DOHH2 (cell line): ENCODE results near the gene TMEM109.

Experiments
- H3F3A ChIP-seq: fragments of 200-600 bp; sonication (generic), shearing (Covaris generic); 2 replicates; pipeline ENCODE4 v1.6.0; 2016; ENCODE audit warnings: antibody characterized with exemption, mild to moderate bottlenecking; ENCODE audit not compliant: control insufficient read depth, insufficient read depth
- H3K27ac ChIP-seq: fragments of 200-600 bp; sonication (generic); 2 replicates; pipeline ENCODE4 v1.5.1; 2014; ENCODE audit warnings: low read depth, mild to moderate bottlenecking, low read length, moderate library complexity
- H3K27me3 ChIP-seq: fragments of 200-600 bp; sonication (generic); 2 replicates; pipeline ENCODE4 v1.6.1; 2014; ENCODE audit warnings: mild to moderate bottlenecking, low read length, mixed read lengths; ENCODE audit not compliant: control insufficient read depth
- H3K36me3 ChIP-seq: fragments of 200-600 bp; sonication (generic); 2 replicates; pipeline ENCODE4 v1.6.1; 2014; ENCODE audit warnings: mild to moderate bottlenecking, low read length, moderate library complexity, mixed read lengths; ENCODE audit not compliant: control insufficient read depth
- H3K4me1 ChIP-seq: fragments of 200-600 bp; sonication (generic); 2 replicates; pipeline ENCODE4 v1.6.1; 2014; ENCODE audit warnings: mild to moderate bottlenecking, low read length, mixed read lengths; ENCODE audit not compliant: control insufficient read depth
- H3K4me2 ChIP-seq: fragments of 200-600 bp; sonication (generic); 2 replicates; pipeline ENCODE4 v1.6.0; 2014; ENCODE audit warnings: mild to moderate bottlenecking, low read length, moderate library complexity
- H3K4me3 ChIP-seq: fragments of 200-600 bp; sonication (generic); 2 replicates; pipeline ENCODE4 v1.5.1; 2014; ENCODE audit warnings: mild to moderate bottlenecking, low read length, mixed read lengths
- H3K79me2 ChIP-seq: fragments of 200-600 bp; sonication (generic); 2 replicates; pipeline ENCODE4 v1.6.1; 2014; ENCODE audit warnings: mild to moderate bottlenecking, low read length, mixed read lengths; ENCODE audit not compliant: control insufficient read depth
- H3K9me2 ChIP-seq: fragments of 200-600 bp; sonication (generic); replicated peaks from 2 replicates; pipeline ENCODE4 v1.6.1; 2014; ENCODE audit warnings: mild to moderate bottlenecking, low read length, mixed read lengths; ENCODE audit not compliant: control insufficient read depth
- H3K9me3 ChIP-seq: fragments of 200-600 bp; sonication (generic); 2 replicates; pipeline ENCODE4 v1.6.1; 2014; ENCODE audit warnings: antibody characterized with exemption, low read length, mixed read lengths; ENCODE audit not compliant: control insufficient read depth, insufficient read depth
- H4K20me1 ChIP-seq: fragments of 200-600 bp; sonication (generic); 2 replicates; pipeline ENCODE4 v1.6.0; 2014; ENCODE audit warnings: low read depth, mild to moderate bottlenecking, antibody characterized with exemption, low read length, moderate library complexity; ENCODE audit not compliant: control insufficient read depth, insufficient read depth
- EZH2phosphoT487 ChIP-seq: fragments of 200-600 bp; sonication (generic); IDR thresholded peaks from 2 replicates; pipeline ENCODE4 v1.6.1; 2017; ENCODE audit warnings: borderline replicate concordance, mild to moderate bottlenecking, antibody characterized with exemption, low read length, moderate library complexity, mixed read lengths
- TF ChIP-seq, protein P1 (sequence below): fragments of 200-600 bp; sonication (generic); IDR thresholded peaks from one replicate; pipeline ENCODE4 v1.5.1; 2014; ENCODE audit warnings: antibody characterized with exemption, mild to moderate bottlenecking, low read depth, low read length; ENCODE audit not compliant: poor library complexity, severe bottlenecking

TMEM109 gene

DNA sequence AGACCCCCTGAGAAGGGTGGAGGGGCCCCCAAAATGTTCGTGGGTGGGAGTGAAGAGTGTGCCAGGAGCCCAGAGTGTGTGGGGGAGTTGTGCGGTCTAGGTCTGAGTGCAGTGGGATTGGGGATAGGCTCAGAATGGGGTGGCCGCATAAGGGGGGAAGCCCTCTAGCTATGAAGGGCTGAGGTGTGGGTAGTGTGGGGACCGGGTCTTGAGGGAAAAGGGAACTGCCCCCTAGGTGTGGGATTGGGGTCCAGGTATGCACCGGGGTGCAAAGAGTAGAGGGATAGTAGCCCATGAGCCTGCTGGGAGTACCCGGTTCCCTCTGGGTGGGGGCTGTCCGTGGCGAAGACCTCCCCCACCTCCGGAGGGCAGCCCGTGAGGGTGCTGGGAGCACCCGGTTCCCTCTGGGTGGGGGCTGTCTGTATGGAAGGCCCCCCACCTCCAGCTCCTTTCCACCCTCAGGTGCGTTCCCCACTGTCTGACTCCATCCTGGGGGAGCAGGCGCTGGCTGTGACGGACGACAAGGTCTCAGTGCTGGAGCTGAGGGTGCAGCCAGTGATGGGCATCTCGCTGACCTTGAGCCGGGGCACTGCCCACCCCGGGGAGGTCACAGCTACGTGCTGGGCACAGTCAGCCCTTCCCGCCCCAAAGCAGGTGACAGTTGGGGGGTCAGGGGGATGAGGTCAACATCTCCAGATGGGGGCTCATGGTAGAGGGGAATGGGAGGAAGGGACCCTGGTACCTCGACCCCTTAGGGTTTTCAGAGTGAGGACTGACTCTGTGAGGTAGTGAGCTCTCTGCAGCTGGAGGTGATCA, 21.0 kb downstream of the TMEM109 start:
- TF ChIP-seq EZH2phosphoT487 = no peak
- TF ChIP-seq, protein P1, sequence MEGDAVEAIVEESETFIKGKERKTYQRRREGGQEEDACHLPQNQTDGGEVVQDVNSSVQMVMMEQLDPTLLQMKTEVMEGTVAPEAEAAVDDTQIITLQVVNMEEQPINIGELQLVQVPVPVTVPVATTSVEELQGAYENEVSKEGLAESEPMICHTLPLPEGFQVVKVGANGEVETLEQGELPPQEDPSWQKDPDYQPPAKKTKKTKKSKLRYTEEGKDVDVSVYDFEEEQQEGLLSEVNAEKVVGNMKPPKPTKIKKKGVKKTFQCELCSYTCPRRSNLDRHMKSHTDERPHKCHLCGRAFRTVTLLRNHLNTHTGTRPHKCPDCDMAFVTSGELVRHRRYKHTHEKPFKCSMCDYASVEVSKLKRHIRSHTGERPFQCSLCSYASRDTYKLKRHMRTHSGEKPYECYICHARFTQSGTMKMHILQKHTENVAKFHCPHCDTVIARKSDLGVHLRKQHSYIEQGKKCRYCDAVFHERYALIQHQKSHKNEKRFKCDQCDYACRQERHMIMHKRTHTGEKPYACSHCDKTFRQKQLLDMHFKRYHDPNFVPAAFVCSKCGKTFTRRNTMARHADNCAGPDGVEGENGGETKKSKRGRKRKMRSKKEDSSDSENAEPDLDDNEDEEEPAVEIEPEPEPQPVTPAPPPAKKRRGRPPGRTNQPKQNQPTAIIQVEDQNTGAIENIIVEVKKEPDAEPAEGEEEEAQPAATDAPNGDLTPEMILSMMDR = no peak
- Histone ChIP-seq H3K27ac (no peak overlapping the region), H3K9me3 (no peaks in the 10 kb centered on the region), H3K4me3 (no peak overlapping the region), H3K27me3 (no peaks in the 10 kb centered on the region), H3K4me1 (peaks cover 43% of the 10 kb centered on the region), H4K20me1 (no peaks in the 10 kb centered on the region), H3K79me2 (no peaks in the 10 kb centered on the region), H3F3A (peaks cover 21% of the 10 kb centered on the region), H3K4me2 (no peak overlapping the region), H3K9me2 (no peaks in the 10 kb centered on the region), H3K36me3 (peaks cover 29% of the 10 kb centered on the region)

DNA sequence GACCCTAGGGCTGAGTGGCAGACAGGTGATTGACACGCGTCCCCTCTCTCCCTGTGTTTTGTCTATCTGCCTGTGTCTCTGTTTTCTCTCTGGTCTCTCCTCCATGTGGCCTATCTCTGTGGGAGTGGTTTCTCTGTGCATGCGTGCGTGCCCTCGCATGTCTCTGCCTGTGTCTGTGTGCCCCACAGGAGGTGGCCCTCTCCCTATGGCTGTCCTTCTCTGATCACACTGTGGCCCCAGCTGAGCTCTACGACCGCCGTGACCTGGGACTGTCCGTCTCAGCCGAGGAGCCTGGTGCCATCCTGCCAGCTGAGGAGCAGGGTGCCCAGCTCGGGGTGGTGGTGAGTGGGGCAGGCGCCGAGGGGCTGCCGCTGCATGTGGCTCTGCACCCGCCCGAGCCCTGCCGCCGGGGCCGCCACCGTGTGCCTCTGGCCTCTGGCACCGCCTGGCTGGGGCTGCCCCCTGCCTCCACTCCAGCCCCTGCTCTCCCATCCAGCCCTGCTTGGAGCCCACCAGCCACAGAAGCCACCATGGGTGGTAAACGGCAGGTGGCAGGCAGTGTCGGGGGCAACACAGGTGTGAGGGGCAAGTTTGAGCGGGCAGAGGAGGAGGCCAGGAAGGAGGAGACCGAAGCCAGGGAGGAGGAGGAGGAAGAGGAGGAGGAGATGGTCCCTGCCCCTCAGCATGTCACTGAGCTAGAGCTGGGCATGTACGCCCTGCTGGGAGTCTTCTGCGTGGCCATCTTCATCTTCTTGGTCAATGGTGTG, 21.9 kb downstream of the TMEM109 start:
- Histone ChIP-seq H3K9me2 (no peaks in the 10 kb centered on the region), H3K4me3 (no peak overlapping the region), H3K4me1 (peaks cover 40% of the 10 kb centered on the region), H3K9me3 (no peaks in the 10 kb centered on the region), H4K20me1 (no peaks in the 10 kb centered on the region), H3K27me3 (no peaks in the 10 kb centered on the region), H3F3A (peaks cover 19% of the 10 kb centered on the region), H3K79me2 (no peaks in the 10 kb centered on the region), H3K36me3 (peaks cover 37% of the 10 kb centered on the region), H3K27ac (no peak overlapping the region), H3K4me2 (no peak overlapping the region)
- TF ChIP-seq, protein P1 = no peak
- no peak for TF ChIP-seq EZH2phosphoT487

DNA sequence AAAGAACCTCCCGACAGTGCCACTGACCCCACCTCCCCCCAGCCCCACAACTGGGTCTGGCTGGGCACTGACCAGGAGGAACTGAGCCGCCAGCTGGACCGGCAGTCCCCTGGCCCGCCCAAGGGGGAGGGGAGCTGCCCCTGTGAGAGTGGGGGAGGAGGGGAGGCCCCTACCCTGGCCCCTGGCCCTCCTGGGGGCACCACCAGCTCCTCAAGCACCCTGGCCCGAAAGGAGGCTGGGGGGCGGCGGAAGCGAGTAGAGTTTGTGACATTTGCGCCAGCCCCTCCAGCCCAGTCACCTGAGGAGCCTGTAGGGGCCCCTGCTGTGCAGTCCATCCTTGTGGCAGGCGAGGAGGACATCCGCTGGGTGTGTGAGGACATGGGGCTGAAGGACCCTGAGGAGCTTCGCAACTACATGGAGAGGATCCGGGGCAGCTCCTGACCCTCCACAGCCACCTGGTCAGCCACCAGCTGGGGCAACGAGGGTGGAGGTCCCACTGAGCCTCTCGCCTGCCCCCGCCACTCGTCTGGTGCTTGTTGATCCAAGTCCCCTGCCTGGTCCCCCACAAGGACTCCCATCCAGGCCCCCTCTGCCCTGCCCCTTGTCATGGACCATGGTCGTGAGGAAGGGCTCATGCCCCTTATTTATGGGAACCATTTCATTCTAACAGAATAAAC, 22.6 kb downstream of the TMEM109 start:
- no peaks in the 10 kb centered on the region for H3K9me3 ChIP-seq
- TF ChIP-seq EZH2phosphoT487 = no peak
- TF ChIP-seq, protein P1 = no peak

More for the DNA sequence above, 22.6 kb downstream of the TMEM109 start:
- no peak overlapping the region for H3K4me2 ChIP-seq
- H3K4me1 ChIP-seq = peaks cover 39% of the 10 kb centered on the region
- H3K27me3 ChIP-seq = no peaks in the 10 kb centered on the region
- H4K20me1 ChIP-seq = no peaks in the 10 kb centered on the region
- no peak overlapping the region for H3K27ac ChIP-seq
- no peaks in the 10 kb centered on the region for H3K9me2 ChIP-seq
- H3K79me2 ChIP-seq = no peaks in the 10 kb centered on the region
- H3F3A ChIP-seq = peaks cover 13% of the 10 kb centered on the region
- H3K36me3 ChIP-seq = peaks cover 41% of the 10 kb centered on the region
- H3K4me3 ChIP-seq = no peak overlapping the region
